Muscle layer of colon (tissue), 2 donors: ENCODE results near the gene NKAIN4.

Experiments used
- H3K27ac ChIP-seq: one replicate; pipeline ENCODE4 v1.7.0; 2013; ENCODE audit warnings: low read depth, mild to moderate bottlenecking, low read length, moderate library complexity
- H3K27me3 ChIP-seq, 2 donors: one replicate each; pipeline ENCODE4 v1.7.0; 2013; ENCODE audit warnings: low read length in 2 of 2, mild to moderate bottlenecking in 2 of 2; ENCODE audit not compliant: insufficient read depth in 2 of 2, control insufficient read depth in 1 of 2
- H3K36me3 ChIP-seq: one replicate; pipeline ENCODE4 v1.7.0; 2013; ENCODE audit warnings: mild to moderate bottlenecking, low read length; ENCODE audit not compliant: insufficient read depth
- H3K4me1 ChIP-seq: one replicate; pipeline ENCODE4 v1.7.0; 2013; ENCODE audit warnings: mild to moderate bottlenecking, low read length; ENCODE audit not compliant: insufficient read depth
- H3K4me3 ChIP-seq, 2 donors: one replicate each; pipeline ENCODE4 v1.7.0; 2013; ENCODE audit warnings: low read length in 2 of 2, low read depth in 1 of 2, mild to moderate bottlenecking in 1 of 2, moderate library complexity in 1 of 2
- H3K9ac ChIP-seq: one replicate; pipeline ENCODE4 v1.7.0; 2013; ENCODE audit warnings: low read length
- H3K9me3 ChIP-seq: one replicate; pipeline ENCODE4 v1.7.0; 2013; ENCODE audit warnings: mild to moderate bottlenecking, low read length
- donor health status: abdominal sarcoma.
- donor health status: Adenocarcinoma of cecum.

NKAIN4 gene

GRCh38 chr20:63279931-63280330, 25.7 kb upstream of the NKAIN4 start:
- Histone ChIP-seq H3K4me3 (no peak overlapping the region), H3K27me3 (no peaks in the 10 kb centered on the region), H3K9ac (no peak overlapping the region), H3K4me1 (no peaks in the 10 kb centered on the region), H3K36me3 (peaks cover 39% of the 10 kb centered on the region), H3K9me3 (no peaks in the 10 kb centered on the region), H3K27ac (no peak overlapping the region)

DNA sequence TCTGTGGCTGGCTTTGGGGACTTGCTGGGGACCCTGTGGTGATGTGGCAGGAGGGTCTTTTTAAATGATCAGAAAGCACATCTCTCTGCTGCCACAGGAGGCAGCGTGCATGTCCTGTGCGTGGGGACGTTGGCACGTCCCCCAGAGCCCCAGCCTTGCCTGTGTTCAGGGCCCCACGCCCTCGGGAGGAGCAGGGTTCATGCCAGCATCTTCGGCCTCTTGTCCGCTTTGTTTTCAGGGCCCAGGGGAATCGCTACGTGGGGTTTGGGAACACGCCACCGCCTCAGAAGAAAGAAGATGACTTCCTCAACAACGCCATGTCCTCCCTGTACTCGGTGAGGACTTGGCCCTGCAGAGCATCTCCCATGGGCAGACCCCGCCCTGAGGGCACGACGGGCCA, 24.4 kb upstream of the NKAIN4 start:
- Histone ChIP-seq H3K4me1 (peaks cover 10% of the 10 kb centered on the region), H3K4me3 (no peak overlapping the region), H3K9ac (no peak overlapping the region), H3K27ac (no peak overlapping the region), H3K36me3 (peaks cover 36% of the 10 kb centered on the region), H3K27me3 (no peaks in the 10 kb centered on the region), H3K9me3 (no peaks in the 10 kb centered on the region)

- Histone ChIP-seq H3K27ac (no peak overlapping the region), H3K4me1 (peaks cover 14% of the 10 kb centered on the region), H3K27me3 (no peaks in the 10 kb centered on the region), H3K9me3 (no peaks in the 10 kb centered on the region), H3K9ac (no peak overlapping the region), H3K4me3 (no peak overlapping the region), H3K36me3 (peaks cover 30% of the 10 kb centered on the region)
Observed at GRCh38 chr20:63277466-63278272, 23.4 kb upstream of the NKAIN4 start.

DNA sequence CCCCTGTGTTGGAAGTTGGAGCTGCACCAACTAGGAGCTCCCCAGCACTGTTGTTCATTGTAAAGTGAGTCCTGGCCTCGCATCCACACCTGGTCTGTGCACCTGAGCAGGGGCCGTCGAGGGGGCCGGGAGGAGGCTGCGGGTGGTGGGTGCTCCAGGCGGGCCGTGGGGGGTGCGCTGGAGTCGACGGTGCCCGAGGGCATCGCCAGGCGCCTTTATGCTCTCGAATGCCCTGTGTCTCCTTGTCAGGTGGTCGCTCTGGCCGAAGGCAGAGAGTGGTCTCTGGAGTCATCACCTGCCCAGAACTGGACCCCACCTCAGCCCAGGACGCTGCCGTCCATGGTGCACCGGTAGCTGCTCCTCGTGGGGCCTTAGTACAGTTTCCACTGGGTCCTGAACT, 22.7 kb upstream of the NKAIN4 start:
- Histone ChIP-seq H3K27ac (no peak overlapping the region), H3K36me3 (peaks cover 26% of the 10 kb centered on the region), H3K4me3 (no peak overlapping the region), H3K9me3 (no peaks in the 10 kb centered on the region), H3K4me1 (peaks cover 14% of the 10 kb centered on the region), H3K27me3 (no peaks in the 10 kb centered on the region), H3K9ac (no peak overlapping the region)

DNA sequence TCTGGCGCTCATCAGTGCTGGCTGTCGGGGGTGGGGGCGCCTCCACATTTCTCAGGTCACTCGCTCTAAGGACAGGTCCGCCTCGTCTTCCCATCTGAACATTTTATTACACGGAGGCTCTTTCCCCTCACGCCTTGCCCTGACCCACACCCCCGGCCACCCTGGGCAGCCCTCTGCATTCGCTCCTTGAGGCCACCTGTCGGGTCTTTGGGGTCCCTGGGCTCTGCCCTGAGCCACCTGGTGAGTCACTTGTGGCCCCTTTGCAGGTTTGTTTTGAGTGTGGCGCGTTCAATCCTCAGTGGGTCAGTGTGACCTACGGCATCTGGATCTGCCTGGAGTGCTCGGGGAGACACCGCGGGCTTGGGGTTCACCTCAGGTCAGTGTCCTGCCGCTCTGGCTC, 21.6 kb upstream of the NKAIN4 start:
- Histone ChIP-seq H3K9ac (no peak overlapping the region), H3K36me3 (peaks cover 26% of the 10 kb centered on the region), H3K4me1 (peaks cover 21% of the 10 kb centered on the region)

DNA sequence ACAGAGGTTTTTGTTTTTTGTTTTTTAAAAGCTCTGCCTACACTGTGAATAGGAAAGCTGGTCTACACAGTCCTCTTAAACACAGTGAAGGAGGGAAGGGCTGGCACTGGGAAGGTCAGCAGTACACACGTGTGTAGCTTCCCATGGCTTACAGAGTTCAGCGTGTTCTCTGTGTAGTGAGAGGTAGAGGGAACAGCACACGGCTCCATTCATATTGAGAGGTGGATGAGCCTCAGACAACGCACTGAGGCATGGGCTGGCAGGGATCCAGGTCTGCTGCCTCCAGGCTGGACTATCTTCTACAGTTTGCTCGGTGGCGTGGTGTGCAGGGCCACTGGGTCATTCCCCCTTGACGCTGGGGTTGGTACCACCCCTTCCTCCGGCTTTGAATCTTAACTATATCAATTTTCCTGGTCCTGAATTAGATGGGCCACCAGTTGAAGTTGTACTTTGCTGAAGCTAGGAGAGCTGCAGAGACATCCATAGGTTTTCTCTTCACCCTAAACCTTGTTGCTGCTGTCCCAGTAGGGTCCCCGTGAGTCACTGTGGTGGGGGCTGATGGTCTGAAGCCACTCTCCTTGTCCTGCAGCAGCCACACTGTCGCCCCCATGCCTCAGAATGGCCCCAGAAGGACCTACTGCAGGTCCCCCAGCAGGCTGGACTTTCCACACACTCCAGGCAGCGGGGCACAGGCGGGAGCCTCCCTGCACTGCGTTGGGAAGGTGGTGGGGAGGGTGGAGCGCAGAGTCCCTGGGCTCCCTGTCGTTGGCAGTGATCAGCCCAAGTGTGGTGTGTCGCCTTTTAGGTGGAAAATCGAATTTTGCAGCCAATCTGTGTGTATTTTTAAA, 20.3 kb upstream of the NKAIN4 start:
- H3K36me3 ChIP-seq: peaks cover 21% of the 10 kb centered on the region
- H3K4me3 ChIP-seq: no peak overlapping the region
- no peaks in the 10 kb centered on the region for H3K9me3 ChIP-seq
- H3K27me3 ChIP-seq: no peaks in the 10 kb centered on the region
- H3K27ac ChIP-seq: no peak overlapping the region
- no peak overlapping the region for H3K9ac ChIP-seq
- peaks cover 21% of the 10 kb centered on the region for H3K4me1 ChIP-seq

More for the DNA sequence above, 21.6 kb upstream of the NKAIN4 start:
- no peak overlapping the region for H3K27ac ChIP-seq
- no peak overlapping the region for H3K4me3 ChIP-seq
- no peaks in the 10 kb centered on the region for H3K27me3 ChIP-seq
- H3K9me3 ChIP-seq: no peaks in the 10 kb centered on the region

GRCh38 chr20:63273635-63274380, 19.5 kb upstream of the NKAIN4 start:
- H3K9ac ChIP-seq: peak overlapping the region; percentile 68
- peaks cover 18% of the 10 kb centered on the region for H3K36me3 ChIP-seq
- no peak overlapping the region for H3K27ac ChIP-seq
- peak overlapping the region; percentile 75 to 92 for H3K4me3 ChIP-seq
- H3K9me3 ChIP-seq: no peaks in the 10 kb centered on the region
- peaks cover 21% of the 10 kb centered on the region for H3K4me1 ChIP-seq
- peaks cover 0 to under 1% of the 10 kb centered on the region in 2 donors for H3K27me3 ChIP-seq

DNA sequence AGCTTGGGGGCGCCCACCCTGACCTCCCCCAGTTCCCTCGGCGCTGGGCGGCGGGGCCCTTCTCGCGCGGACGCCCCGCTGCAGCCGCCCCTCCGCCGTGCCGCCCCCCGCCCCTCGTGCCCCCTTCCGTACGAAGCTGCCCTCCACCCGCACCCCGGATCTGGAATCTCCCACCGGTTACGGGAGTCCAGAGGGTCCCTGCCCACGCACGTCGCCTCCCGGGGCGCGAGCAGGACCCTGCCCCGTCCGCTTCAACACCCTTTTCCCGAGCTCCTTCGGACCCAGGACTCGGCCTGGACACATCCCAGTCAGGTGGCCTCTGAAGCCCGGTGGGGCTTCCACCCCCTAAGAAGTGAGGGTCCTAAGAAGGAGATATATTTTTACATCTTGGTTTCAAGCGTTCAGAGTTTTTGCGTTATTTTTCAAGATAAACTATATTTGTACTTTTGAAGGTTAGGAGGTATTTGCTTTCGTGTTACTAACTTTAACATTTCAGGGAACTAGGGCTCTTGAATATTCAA, 18.9 kb upstream of the NKAIN4 start:
- H3K36me3 ChIP-seq: peaks cover 11% of the 10 kb centered on the region
- H3K4me1 ChIP-seq: peaks cover 21% of the 10 kb centered on the region
- H3K27me3 ChIP-seq: peaks cover 6 to 7% of the 10 kb centered on the region in 2 donors
- H3K9me3 ChIP-seq: no peaks in the 10 kb centered on the region
- peak overlapping the region; percentile 75 to 92 for H3K4me3 ChIP-seq
- H3K27ac ChIP-seq: peak overlapping the region; percentile 67
- H3K9ac ChIP-seq: peak overlapping the region; percentile 68

GRCh38 chr20:63272105-63273058, 18.1 kb upstream of the NKAIN4 start, which contains the start of gene ARFGAP1:
TSS of gene ARFGAP1 (plus strand) at chr20:63272813. CDS start at chr20:63275581, 2,768 bp downstream.
- peak within 1 kb of the TSS; percentile 68 for H3K9ac ChIP-seq
- H3K27me3 ChIP-seq: peaks cover 6 to 14% of the 10 kb centered on the region in 2 donors
- peak within 1 kb of the TSS; percentile 75 to 92 for H3K4me3 ChIP-seq
- H3K36me3 ChIP-seq: peaks cover 11% of the 10 kb centered on the region
- peak within 1 kb of the TSS; percentile 67 for H3K27ac ChIP-seq
- H3K4me1 ChIP-seq: peaks cover 21% of the 10 kb centered on the region
- H3K9me3 ChIP-seq: no peaks in the 10 kb centered on the region

DNA sequence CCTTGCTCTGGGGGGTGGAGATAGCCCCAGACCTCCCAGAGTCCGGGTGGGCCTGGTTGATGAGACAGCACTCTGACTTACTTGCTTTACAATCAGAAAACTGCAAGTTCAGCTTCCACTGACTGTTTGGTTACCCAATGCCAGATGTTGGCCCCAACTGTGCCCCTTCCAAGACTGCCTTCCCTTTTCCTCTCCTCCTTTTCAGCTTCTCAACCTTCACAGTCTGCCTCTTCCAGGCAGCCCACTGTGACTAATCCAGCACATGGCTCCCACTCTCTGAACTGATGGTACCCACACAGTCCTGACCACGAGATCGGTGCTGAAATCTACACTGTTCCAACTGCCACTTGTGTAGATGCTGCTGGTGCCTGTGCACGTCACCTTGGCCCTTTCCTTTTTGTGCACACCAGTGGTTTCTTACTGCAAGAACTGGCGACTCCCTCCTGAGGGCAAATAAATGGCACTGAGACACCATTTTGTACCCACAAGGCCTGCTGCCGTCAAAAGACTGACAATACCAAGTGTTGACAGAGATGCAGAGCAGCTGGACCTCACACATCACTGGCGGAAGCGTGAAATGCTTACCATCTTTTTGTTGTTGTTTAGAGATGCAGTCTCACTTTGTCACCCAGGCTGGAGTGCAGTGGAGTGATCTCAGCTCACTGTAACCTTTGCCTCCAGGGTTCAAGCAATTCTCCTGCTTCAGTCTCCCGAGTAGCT, 16.5 kb upstream of the NKAIN4 start:
- H3K9ac ChIP-seq: no peak overlapping the region
- H3K27ac ChIP-seq: no peak overlapping the region
- H3K4me1 ChIP-seq: peaks cover 21% of the 10 kb centered on the region
- H3K36me3 ChIP-seq: no peaks in the 10 kb centered on the region
- H3K27me3 ChIP-seq: peaks cover 6 to 18% of the 10 kb centered on the region in 2 donors
- H3K4me3 ChIP-seq: no peak overlapping the region
- no peaks in the 10 kb centered on the region for H3K9me3 ChIP-seq
